A549 (cell line): ENCODE results near the gene PDGFB. TPM values are rescaled to one million over a fixed set of nuclear protein-coding genes. Genes with fewer than 3 reads are reported as not detected.

Experiments
- ATAC-seq, 2 experiments: fragments of 200-7000 bp in 1 of 2; fragments of >200 bp in 1 of 2; cut with Nextera tagmentation in 1 of 2; cut with Tn5 transposase in 1 of 2; 3 replicates each; pipeline versions ENCODE4 v1.8.0 to v1.9.1; 2018 to 2020; ENCODE audit warnings: mild to moderate bottlenecking in 1 of 2, moderate library complexity in 1 of 2
- CTCF ChIA-PET: fragments of 300-600 bp; sonication (Branson Sonifier 250); formaldehyde crosslinking; extraction: SDS; loops from one replicate; lab custom pipeline; 2021; ENCODE audit warnings: antibody characterized with exemption, inconsistent platforms; lab: Yijun Ruan, JAX
- POLR2A ChIA-PET: fragments of 350-600 bp; formaldehyde crosslinking; extraction: SDS; loops from one replicate; lab custom pipeline; 2021; ENCODE audit warnings: antibody characterized with exemption, inconsistent platforms; lab: Yijun Ruan, JAX
- DNase-seq, 2 experiments: peaks; one replicate each; pipeline versions ENCODE4 v3.0.0 to v3.0.0-alpha.2; 2011 to 2016; ENCODE audit warnings: low read depth in 1 of 2, low spot score in 1 of 2
- FAIRE-seq: peaks from 2 replicates; lab custom pipeline; 2011; peaks lifted over from hg19 to GRCh38; lab: Jason Lieb, UNC
- H3K27ac ChIP-seq, 2 experiments: fragments of >200 bp; sonication (Bioruptor Twin); formaldehyde crosslinking; 3 replicates each; pipeline ENCODE4 v1.5.1; 2016 to 2017
- H3K4me1 ChIP-seq: fragments of >200 bp; sonication (Bioruptor Twin); formaldehyde crosslinking; 3 replicates; pipeline ENCODE4 v1.6.1; 2016
- H3K4me2 ChIP-seq: fragments of >200 bp; sonication (Bioruptor Twin); formaldehyde crosslinking; 3 replicates; pipeline ENCODE4 v1.6.1; 2016
- H3K4me3 ChIP-seq: fragments of >200 bp; sonication (Bioruptor Twin); formaldehyde crosslinking; 3 replicates; pipeline ENCODE4 v1.5.1; 2016
- H3K9me3 ChIP-seq: fragments of >200 bp; sonication (Bioruptor Twin); formaldehyde crosslinking; 3 replicates; pipeline ENCODE4 v1.6.1; 2016
- ATOH8 ChIP-seq: fragments of 250-450 bp; sonication (Bioruptor Pico); IDR thresholded peaks from 2 replicates; pipeline ENCODE4 v1.5.0; 2020; ENCODE audit warnings: low read depth, mild to moderate bottlenecking, moderate library complexity
- CHD4 ChIP-seq: fragments of 200-600 bp; sonication (generic); IDR thresholded peaks from 2 replicates; pipeline ENCODE4 v1.6.1; 2016; ENCODE audit warnings: antibody characterized with exemption, mild to moderate bottlenecking, borderline replicate concordance
- FOSL2 ChIP-seq, 2 experiments: fragments of 450-650 bp in 1 of 2; fragments of >200 bp in 1 of 2; sonication (Bioruptor Twin) in 1 of 2; formaldehyde crosslinking; IDR thresholded peaks; 2 replicates each; pipeline versions ENCODE4 v1.5.0 to v1.6.1; 2016 to 2020; ENCODE audit warnings: mild to moderate bottlenecking in 1 of 2, moderate library complexity in 1 of 2
- HDAC2 ChIP-seq: fragments of 200-600 bp; sonication (generic); IDR thresholded peaks from 2 replicates; pipeline ENCODE4 v1.6.1; 2016
- HES2 ChIP-seq: fragments of >200 bp; sonication (Bioruptor Twin); formaldehyde crosslinking; IDR thresholded peaks from 2 replicates; pipeline ENCODE4 v1.6.1; 2016
- JUN ChIP-seq, 2 experiments: fragments of >200 bp; sonication (Bioruptor Twin); formaldehyde crosslinking; IDR thresholded peaks; 2 replicates in 1 of 2; 3 replicates in 1 of 2; pipeline ENCODE4 v1.6.1; 2016 to 2017
- KDM1A ChIP-seq: fragments of 200-600 bp; sonication (generic); IDR thresholded peaks from 2 replicates; pipeline ENCODE4 v1.6.1; 2016; ENCODE audit warnings: low read depth, mild to moderate bottlenecking
- KDM5A ChIP-seq: fragments of 200-600 bp; sonication (generic); IDR thresholded peaks from 2 replicates; pipeline ENCODE4 v1.6.1; 2016; ENCODE audit warnings: antibody characterized with exemption, mild to moderate bottlenecking
- MAFK ChIP-seq: fragments of 450-650 bp; IDR thresholded peaks from 2 replicates; pipeline ENCODE4 v1.6.1; 2014; ENCODE audit not compliant: partially characterized antibody
- MAZ ChIP-seq: fragments of 150-350 bp; IDR thresholded peaks from 2 replicates; pipeline ENCODE4 v1.6.1; 2014; ENCODE audit warnings: antibody characterized with exemption, low read depth, low read length, borderline replicate concordance
- NFE2L2 ChIP-seq: fragments of 150-350 bp; conservative IDR thresholded peaks from 2 replicates; pipeline ENCODE4 v1.6.1; 2014; ENCODE audit warnings: low read length
- NR3C1 ChIP-seq: fragments of >200 bp; sonication (Bioruptor Twin); formaldehyde crosslinking; IDR thresholded peaks from 3 replicates; pipeline ENCODE4 v1.6.1; 2017
- POLR2AphosphoS2 ChIP-seq: conservative IDR thresholded peaks from 2 replicates; pipeline ENCODE4 v1.6.1; 2012; ENCODE audit warnings: low read length, improper control_type of control experiment, inconsistent platforms
- RARB ChIP-seq: fragments of 250-450 bp; sonication (Bioruptor Pico); IDR thresholded peaks from 2 replicates; pipeline ENCODE4 v1.8.0; 2021; ENCODE audit warnings: mild to moderate bottlenecking, moderate library complexity
- RCOR1 ChIP-seq: fragments of 150-350 bp; IDR thresholded peaks from 2 replicates; pipeline ENCODE4 v1.6.1; 2014; ENCODE audit warnings: antibody characterized with exemption, low read length, low read depth
- RNF2 ChIP-seq: fragments of 200-600 bp; sonication (generic); IDR thresholded peaks from 2 replicates; pipeline ENCODE4 v1.6.1; 2016; ENCODE audit warnings: low read depth, mild to moderate bottlenecking, antibody characterized with exemption, moderate library complexity, borderline replicate concordance
- SMC3 ChIP-seq: fragments of >200 bp; sonication (Bioruptor Twin); formaldehyde crosslinking; IDR thresholded peaks from 3 replicates; pipeline ENCODE4 v1.6.1; 2018; ENCODE audit warnings: inconsistent platforms
- USF2 ChIP-seq: fragments of 450-650 bp; IDR thresholded peaks from 2 replicates; pipeline ENCODE4 v1.6.1; 2014; ENCODE audit warnings: antibody characterized with exemption
- ZC3H11A ChIP-seq: fragments of 450-650 bp; IDR thresholded peaks from 2 replicates; pipeline ENCODE4 v1.6.1; 2014; ENCODE audit warnings: antibody characterized with exemption, mild to moderate bottlenecking
- WGBS: methylation state at CpG from one replicate; pipeline ENCODE4 v1.1.6; 2017; ENCODE audit errors: missing lambda C conversion rate; 5-methylcytosine and 5-hydroxymethylcytosine counted together
- polyA plus RNA-seq, 4 experiments: library from polyadenylated mRNA; depleted of rRNA in 3 of 4; stranded (reverse); fragments of >200 nt; fragmentation: RNase III in 1 of 4; extraction: RNeasy Plus Mini Kit Qiagen cat#74134 plus additional on column Dnase treatment in 1 of 4; gene quantifications; 2 replicates in 3 of 4; 3 replicates in 1 of 4; pipeline ENCODE4 v1.2.3, GENCODE V29; 2011 to 2017
- TF ChIP-seq, protein P1 (sequence below): fragments of 250-450 bp; sonication (Bioruptor Pico); IDR thresholded peaks from 2 replicates; pipeline ENCODE4 v1.5.0; 2021; ENCODE audit warnings: mild to moderate bottlenecking, moderate library complexity, borderline replicate concordance
- TF ChIP-seq, protein P2 (sequence below): IDR thresholded peaks from 2 replicates; pipeline ENCODE4 v1.6.1; 2012; ENCODE audit warnings: low read depth, borderline replicate concordance
- TF ChIP-seq, protein P3 (sequence below): IDR thresholded peaks from 2 replicates; pipeline ENCODE4 v1.6.1; 2012

The PDGFB gene
- polyA plus RNA-seq, 2 of the 4 experiments (the other 2 are of a cell fraction) = 2.1 to 4.5 TPM

DNA sequence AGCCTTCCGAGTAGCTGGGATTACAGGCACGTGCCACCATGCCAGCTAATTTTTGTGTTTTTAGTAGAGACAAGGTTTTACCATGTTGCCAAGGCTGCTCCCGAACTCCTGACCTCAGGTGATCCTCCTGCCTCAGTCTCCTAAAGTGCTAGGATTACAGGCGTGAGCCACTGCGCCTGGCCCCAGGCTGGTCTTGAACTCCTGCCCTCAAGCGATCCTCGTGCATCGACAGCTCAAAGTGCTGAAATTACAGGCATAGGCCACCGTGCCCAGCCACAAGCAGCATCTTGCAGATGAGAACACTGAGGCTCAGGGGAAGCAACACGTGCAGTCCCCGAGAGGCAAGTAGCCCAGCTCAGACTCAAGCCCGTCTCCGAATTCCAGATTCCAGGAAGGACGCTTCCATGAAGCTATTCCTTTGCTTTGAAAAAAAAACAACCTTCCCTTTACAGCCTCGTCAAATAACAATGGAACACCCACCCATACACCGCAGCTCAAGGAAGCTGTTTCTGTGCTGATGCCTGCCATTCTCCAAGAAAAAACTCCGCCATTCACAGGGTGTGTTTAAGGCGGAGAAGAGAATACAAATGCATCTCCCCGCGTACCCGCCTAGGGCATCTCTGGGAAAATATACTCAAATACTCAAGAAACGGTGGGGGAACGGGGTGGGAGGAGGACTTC is 34.5 kb upstream of the PDGFB start (continued):
- TF ChIP-seq SMC3 (no peak), USF2 (no peak), JUN (IDR thresholded peaks at IDR 0.05) (no peak), POLR2AphosphoS2 (no peak), HES2 (no peak), MAFK (no peak), RNF2 (no peak), ATOH8 (CRISPR knock-in tag) (no peak)
- TF ChIP-seq, protein P1, sequence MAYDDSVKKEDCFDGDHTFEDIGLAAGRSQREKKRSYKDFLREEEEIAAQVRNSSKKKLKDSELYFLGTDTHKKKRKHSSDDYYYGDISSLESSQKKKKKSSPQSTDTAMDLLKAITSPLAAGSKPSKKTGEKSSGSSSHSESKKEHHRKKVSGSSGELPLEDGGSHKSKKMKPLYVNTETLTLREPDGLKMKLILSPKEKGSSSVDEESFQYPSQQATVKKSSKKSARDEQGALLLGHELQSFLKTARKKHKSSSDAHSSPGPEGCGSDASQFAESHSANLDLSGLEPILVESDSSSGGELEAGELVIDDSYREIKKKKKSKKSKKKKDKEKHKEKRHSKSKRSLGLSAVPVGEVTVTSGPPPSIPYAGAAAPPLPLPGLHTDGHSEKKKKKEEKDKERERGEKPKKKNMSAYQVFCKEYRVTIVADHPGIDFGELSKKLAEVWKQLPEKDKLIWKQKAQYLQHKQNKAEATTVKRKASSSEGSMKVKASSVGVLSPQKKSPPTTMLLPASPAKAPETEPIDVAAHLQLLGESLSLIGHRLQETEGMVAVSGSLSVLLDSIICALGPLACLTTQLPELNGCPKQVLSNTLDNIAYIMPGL (CRISPR knock-in tag) = no peak
- TF ChIP-seq, all 56 proteins: peak for 0

- ChIA-PET CTCF (interaction anchor here (1.3 kb wide), 1 partner anchor 14 kb away, joined by 3 read pairs; no protein-coding TSS in a partner anchor), POLR2A (no interaction called here)
- H3K27ac ChIP-seq = no peak overlapping the region
- no peak overlapping the region for H3K4me3 ChIP-seq
- no peak for FAIRE-seq
- WGBS = 70% methylated on average over 5 of the region's 13 CpGs
- H3K9me3 ChIP-seq = no peaks in the 10 kb centered on the region
- no peaks in the 10 kb centered on the region for H3K4me1 ChIP-seq
- H3K4me2 ChIP-seq = no peak overlapping the region
- DNase-seq = no peak
- ATAC-seq = peak in 1 of 2 experiments; percentile 41; a peak in 2 of 6 replicates
- TF ChIP-seq JUN (IDR thresholded peaks at IDR 0.05) (no peak), CHD4 (no peak), RNF2 (no peak), FOSL2 (IDR thresholded peaks at IDR 0.05) (no peak), FOSL2 (CRISPR knock-in tag; IDR thresholded peaks at IDR 0.05) (no peak), RCOR1 (no peak), NFE2L2 (no peak), SMC3 (no peak)
- TF ChIP-seq, protein P2, sequence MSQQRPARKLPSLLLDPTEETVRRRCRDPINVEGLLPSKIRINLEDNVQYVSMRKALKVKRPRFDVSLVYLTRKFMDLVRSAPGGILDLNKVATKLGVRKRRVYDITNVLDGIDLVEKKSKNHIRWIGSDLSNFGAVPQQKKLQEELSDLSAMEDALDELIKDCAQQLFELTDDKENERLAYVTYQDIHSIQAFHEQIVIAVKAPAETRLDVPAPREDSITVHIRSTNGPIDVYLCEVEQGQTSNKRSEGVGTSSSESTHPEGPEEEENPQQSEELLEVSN = no peak
- TF ChIP-seq, protein P1 (CRISPR knock-in tag) = no peak
These were observed 33.3 kb upstream of the PDGFB start for GRCh38 chr22:39278040-39278439.

- TF ChIP-seq SMC3 = no peak
- TF ChIP-seq JUN (IDR thresholded peaks at IDR 0.05) = no peak
- no peak for TF ChIP-seq POLR2AphosphoS2
- TF ChIP-seq KDM5A = no peak
- TF ChIP-seq ZC3H11A = no peak
- TF ChIP-seq KDM1A = no peak
- TF ChIP-seq MAZ = no peak
- TF ChIP-seq ATOH8 (CRISPR knock-in tag) = no peak
- no peak for TF ChIP-seq CHD4
- TF ChIP-seq HDAC2 = no peak
- no peak for TF ChIP-seq NR3C1
- TF ChIP-seq, protein P3, sequence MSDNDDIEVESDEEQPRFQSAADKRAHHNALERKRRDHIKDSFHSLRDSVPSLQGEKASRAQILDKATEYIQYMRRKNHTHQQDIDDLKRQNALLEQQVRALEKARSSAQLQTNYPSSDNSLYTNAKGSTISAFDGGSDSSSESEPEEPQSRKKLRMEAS = no peak
- TF ChIP-seq RARB (CRISPR knock-in tag) = no peak
- H3K4me3 ChIP-seq = no peak overlapping the region
- no peak overlapping the region for H3K4me2 ChIP-seq
- 50% methylated on average over 6 of the region's 6 CpGs for WGBS
- H3K4me1 ChIP-seq = no peaks in the 10 kb centered on the region
- ChIA-PET POLR2A (no interaction called here), CTCF (interaction anchor here (1.1 to 1.3 kb wide), 2 partner anchors 13 to 14 kb away, joined by 3 read pairs; no protein-coding TSS in a partner anchor)
- ATAC-seq (no peak), DNase-seq (no peak), FAIRE-seq (no peak)
- H3K27ac ChIP-seq = no peak overlapping the region
- H3K9me3 ChIP-seq = no peaks in the 10 kb centered on the region
These were observed 32.4 kb upstream of the PDGFB start for GRCh38 chr22:39277142-39277607.
